ENCODE results near the gene FFAR2. TPM values are rescaled to one million over a fixed set of nuclear protein-coding genes. Genes with fewer than 3 reads are reported as not detected.
"Not testable (repeated sequence)": the region's sequence is repeated elsewhere in the genome, so short reads cannot be mapped to it uniquely, and the experiment has no call there.

The FFAR2 gene
- total and polyA plus RNA-seq, 5 donors: 0.11 to 0.63 (median 0.36) TPM; not detected in 1

GRCh38 chr19:35471075-35471474 lies 23.0 kb downstream of the FFAR2 start:
- H3K4me3 ChIP-seq (ENCODE audit: low read length); H3K27me3 ChIP-seq (ENCODE audit: control insufficient read depth, insufficient read depth); DNase-seq; ATAC-seq; H3K27ac ChIP-seq (ENCODE audit: low read length); H3K9me3 ChIP-seq (ENCODE audit: control insufficient read depth, low read length); H3K4me1 ChIP-seq (ENCODE audit: control insufficient read depth, insufficient read depth, low read length); intact Hi-C loops (cut with DNase I): not testable (repeated sequence)
- 98% methylated on average over 4 of the region's 4 CpGs for WGBS

- 84% methylated on average over 8 of the region's 8 CpGs for WGBS
- H3K4me1 ChIP-seq (ENCODE audit: control insufficient read depth, insufficient read depth, low read length): no peaks in the 10 kb centered on the region
- ATAC-seq: no peak
Observed at GRCh38 chr19:35471946-35472345, 23.9 kb downstream of the FFAR2 start.

GRCh38 chr19:35474104-35474503 lies 26.0 kb downstream of the FFAR2 start:
- H3K4me3 ChIP-seq (ENCODE audit: low read length): no peak overlapping the region
- H3K27ac ChIP-seq (ENCODE audit: low read length): no peak overlapping the region
- H3K9me3 ChIP-seq (ENCODE audit: control insufficient read depth, low read length): no peaks in the 10 kb centered on the region
- H3K27me3 ChIP-seq (ENCODE audit: control insufficient read depth, insufficient read depth): no peaks in the 10 kb centered on the region
- no peak for ATAC-seq
- no peaks in the 10 kb centered on the region for H3K4me1 ChIP-seq (ENCODE audit: control insufficient read depth, insufficient read depth, low read length)
- intact Hi-C loops (cut with DNase I): no loop called here
- 96% methylated on average over 14 of the region's 14 CpGs for WGBS
- no peak for DNase-seq

More at GRCh38 chr19:35471946-35472345, 23.9 kb downstream of the FFAR2 start:
- no peak overlapping the region for H3K27ac ChIP-seq (ENCODE audit: low read length)
- intact Hi-C loops (cut with DNase I): no loop called here
- no peak for DNase-seq
- no peaks in the 10 kb centered on the region for H3K9me3 ChIP-seq (ENCODE audit: control insufficient read depth, low read length)
- no peak overlapping the region for H3K4me3 ChIP-seq (ENCODE audit: low read length)
- H3K27me3 ChIP-seq (ENCODE audit: control insufficient read depth, insufficient read depth): no peaks in the 10 kb centered on the region

- ATAC-seq; H3K27ac ChIP-seq (ENCODE audit: low read length); H3K4me3 ChIP-seq (ENCODE audit: low read length); DNase-seq; H3K4me1 ChIP-seq (ENCODE audit: control insufficient read depth, insufficient read depth, low read length); H3K9me3 ChIP-seq (ENCODE audit: control insufficient read depth, low read length); intact Hi-C loops (cut with DNase I); H3K27me3 ChIP-seq (ENCODE audit: control insufficient read depth, insufficient read depth): not testable (repeated sequence)
- 95% methylated on average over 7 of the region's 7 CpGs for WGBS
Observed at GRCh38 chr19:35474594-35474993, 26.5 kb downstream of the FFAR2 start.

GRCh38 chr19:35476149-35476548 lies 28.1 kb downstream of the FFAR2 start:
- Histone ChIP-seq H3K4me3 (ENCODE audit: low read length) (no peak overlapping the region), H3K9me3 (ENCODE audit: control insufficient read depth, low read length) (no peaks in the 10 kb centered on the region), H3K27me3 (ENCODE audit: control insufficient read depth, insufficient read depth) (no peaks in the 10 kb centered on the region), H3K4me1 (ENCODE audit: control insufficient read depth, insufficient read depth, low read length) (no peaks in the 10 kb centered on the region), H3K27ac (ENCODE audit: low read length) (no peak overlapping the region)
- intact Hi-C loops (cut with DNase I): no loop called here
- no peak for DNase-seq
- WGBS: 50% methylated on average over 4 of the region's 4 CpGs
- ATAC-seq: no peak

- no peak for DNase-seq
- ATAC-seq: no peak
- 70% methylated on average over 21 of the region's 21 CpGs for WGBS
- H3K27me3 ChIP-seq (ENCODE audit: control insufficient read depth, insufficient read depth): no peaks in the 10 kb centered on the region
- intact Hi-C loops (cut with DNase I): no loop called here
- no peak overlapping the region for H3K27ac ChIP-seq (ENCODE audit: low read length)
- no peaks in the 10 kb centered on the region for H3K4me1 ChIP-seq (ENCODE audit: control insufficient read depth, insufficient read depth, low read length)
- H3K4me3 ChIP-seq (ENCODE audit: low read length): no peak overlapping the region
- H3K9me3 ChIP-seq (ENCODE audit: control insufficient read depth, low read length): no peaks in the 10 kb centered on the region
Observed at GRCh38 chr19:35478794-35479677, 31.0 kb downstream of the FFAR2 start.

GRCh38 chr19:35483089-35483488 lies 35.0 kb downstream of the FFAR2 start:
- 77% methylated on average over 5 of the region's 5 CpGs for WGBS
- Histone ChIP-seq H3K27me3 (ENCODE audit: control insufficient read depth, insufficient read depth) (no peaks in the 10 kb centered on the region), H3K4me1 (ENCODE audit: control insufficient read depth, insufficient read depth, low read length) (no peaks in the 10 kb centered on the region), H3K4me3 (ENCODE audit: low read length) (no peak overlapping the region), H3K27ac (ENCODE audit: low read length) (no peak overlapping the region), H3K9me3 (ENCODE audit: control insufficient read depth, low read length) (no peaks in the 10 kb centered on the region)
- ATAC-seq (no peak), DNase-seq (no peak)
- intact Hi-C loops (cut with DNase I): no loop called here

- intact Hi-C loops (cut with DNase I): no loop called here
- WGBS: 42% methylated on average over 7 of the region's 7 CpGs
- no peak for DNase-seq
- ATAC-seq: peak in 1 of 2 donors; percentile 36
- Histone ChIP-seq H3K4me3 (ENCODE audit: low read length) (no peak overlapping the region), H3K27me3 (ENCODE audit: control insufficient read depth, insufficient read depth) (no peaks in the 10 kb centered on the region), H3K27ac (ENCODE audit: low read length) (no peak overlapping the region), H3K4me1 (ENCODE audit: control insufficient read depth, insufficient read depth, low read length) (no peaks in the 10 kb centered on the region), H3K9me3 (ENCODE audit: control insufficient read depth, low read length) (no peaks in the 10 kb centered on the region)
Observed at GRCh38 chr19:35484252-35485036, 36.4 kb downstream of the FFAR2 start.

- WGBS: 59% methylated on average over 3 of the region's 3 CpGs
- no peaks in the 10 kb centered on the region for H3K27me3 ChIP-seq (ENCODE audit: control insufficient read depth, insufficient read depth)
- intact Hi-C loops (cut with DNase I): no loop called here
Observed at GRCh38 chr19:35486268-35486708, 38.2 kb downstream of the FFAR2 start.

GRCh38 chr19:35487656-35488182 lies 39.7 kb downstream of the FFAR2 start:
- DNase-seq (no peak), ATAC-seq (no peak)
- no peak overlapping the region for H3K4me3 ChIP-seq (ENCODE audit: low read length)
- H3K27ac ChIP-seq (ENCODE audit: low read length): no peak overlapping the region
- 73% methylated on average over 10 of the region's 10 CpGs for WGBS
- no peaks in the 10 kb centered on the region for H3K27me3 ChIP-seq (ENCODE audit: control insufficient read depth, insufficient read depth)
- H3K9me3 ChIP-seq (ENCODE audit: control insufficient read depth, low read length): no peaks in the 10 kb centered on the region
- intact Hi-C loops (cut with DNase I): no loop called here
- H3K4me1 ChIP-seq (ENCODE audit: control insufficient read depth, insufficient read depth, low read length): no peaks in the 10 kb centered on the region

More at GRCh38 chr19:35486268-35486708, 38.2 kb downstream of the FFAR2 start:
- H3K9me3 ChIP-seq (ENCODE audit: control insufficient read depth, low read length): no peaks in the 10 kb centered on the region
- H3K27ac ChIP-seq (ENCODE audit: low read length): no peak overlapping the region
- H3K4me1 ChIP-seq (ENCODE audit: control insufficient read depth, insufficient read depth, low read length): no peaks in the 10 kb centered on the region
- H3K4me3 ChIP-seq (ENCODE audit: low read length): no peak overlapping the region
- DNase-seq: no peak
- ATAC-seq: no peak

GRCh38 chr19:35488677-35489076 lies 40.6 kb downstream of the FFAR2 start:
- no peaks in the 10 kb centered on the region for H3K4me1 ChIP-seq (ENCODE audit: control insufficient read depth, insufficient read depth, low read length)
- H3K27me3 ChIP-seq (ENCODE audit: control insufficient read depth, insufficient read depth): no peaks in the 10 kb centered on the region
- 81% methylated on average over 16 of the region's 16 CpGs for WGBS
- no peak overlapping the region for H3K27ac ChIP-seq (ENCODE audit: low read length)
- H3K9me3 ChIP-seq (ENCODE audit: control insufficient read depth, low read length): no peaks in the 10 kb centered on the region
- ATAC-seq (no peak), DNase-seq (no peak)
- intact Hi-C loops (cut with DNase I): no loop called here
- H3K4me3 ChIP-seq (ENCODE audit: low read length): no peak overlapping the region

Data from right cardiac atrium (tissue), 5 donors.